Pancreas (tissue), 10 donors: ENCODE data around the gene DGKH. TPM values are rescaled to one million over a fixed set of nuclear protein-coding genes. Genes with fewer than 3 reads are reported as not detected.

Source experiments
- ATAC-seq, 4 donors: fragments of 200-7000 bp; cut with Tn5 transposase; one replicate each; pipeline versions ENCODE4 v1.8.0 to v1.9.1; 2020; ENCODE audit warnings: mild to moderate bottlenecking in 4 of 4, moderate library complexity in 4 of 4
- DNase-seq, 6 donors: peaks; one replicate each; pipeline ENCODE4 v3.0.0-alpha.2; 2020
- FAIRE-seq: peaks from 2 replicates; lab custom pipeline; 2012; peaks lifted over from hg19 to GRCh38; lab: Jason Lieb, UNC
- H3K27ac ChIP-seq, 4 donors: fragments of 200-600 bp; sonication (generic); 1 replicate in 3 of 4; 2 replicates in 1 of 4; pipeline versions ENCODE4 v1.5.0 to v1.8.0; 2020
- H3K27me3 ChIP-seq, 4 donors: fragments of 200-600 bp; one replicate each; pipeline ENCODE4 v1.8.0; 2021
- H3K36me3 ChIP-seq, 3 donors: fragments of 200-600 bp; sonication (generic) in 1 of 3; one replicate each; pipeline versions ENCODE4 v1.5.0 to v1.8.0; 2020 to 2021
- H3K4me1 ChIP-seq, 3 donors: fragments of 200-600 bp; one replicate each; pipeline ENCODE4 v1.8.0; 2021
- H3K4me3 ChIP-seq, 4 donors: fragments of 200-600 bp; sonication (generic) in 2 of 4; one replicate each; pipeline versions ENCODE4 v1.5.0 to v1.8.0; 2020 to 2021
- H3K9me3 ChIP-seq, 4 donors: fragments of 200-600 bp; one replicate each; pipeline ENCODE4 v1.8.0; 2021
- CTCF ChIP-seq, 4 donors: fragments of 200-600 bp; sonication (generic) in 3 of 4; IDR thresholded peaks; one replicate each; pipeline versions ENCODE4 v1.5.0 to v1.8.0; 2021; ENCODE audit warnings: antibody characterized with exemption in 4 of 4
- WGBS, 2 donors: extraction: QIAGEN DNeasy Blood & Tissue Kit; methylation state at CpG; one replicate each; pipeline ENCODE4 v1.1.7; 2013; 5-methylcytosine and 5-hydroxymethylcytosine counted together
- intact Hi-C, 3 donors: fragments of 100-400 bp; cut with DNase I; formaldehyde crosslinking; loops; one replicate each; pipeline versions ENCODE4 v1.11.1 to v1.14.2; 2022
- polyA plus RNA-seq, 2 donors: library from polyadenylated mRNA; stranded (reverse); fragments of 200-250 nt; gene quantifications; one replicate each; pipeline ENCODE4 v1.2.3, GENCODE V29; 2013
- total RNA-seq, 6 donors: library from RNA; stranded (reverse); fragmentation: NEBNext Ultra II Directional in 4 of 6; extraction: Animal tissue kit (Norgen Biotek cat#: 25700) in 4 of 6; gene quantifications; one replicate each; pipeline versions ENCODE4 v1.2.1 to v1.2.4, GENCODE V29; 2021 to 2023
- donor health status: healthy with polysubstance abuse.
- donor health status: DM: no; HTN: no; CAD: no; lungs with moderate emphysema.
- donor health status: DM: no; HTN: no; CAD: no.
- donor health status: control.
- donor health status: control.
- donor health status: Bipolar disorder and iron deficiency.
- donor health status: DM: yes; HTN: yes; CAD: no.
- donor health status: DM: no; HTN: no; CAD: no.
- donor health status: DM: no; HTN: no; CAD: no.
- donor health status: DM: yes; HTN: yes; CAD: no.

The DGKH gene
- total and polyA plus RNA-seq, 8 donors: 0.87 to 5.0 (median 1.6) TPM

DNA sequence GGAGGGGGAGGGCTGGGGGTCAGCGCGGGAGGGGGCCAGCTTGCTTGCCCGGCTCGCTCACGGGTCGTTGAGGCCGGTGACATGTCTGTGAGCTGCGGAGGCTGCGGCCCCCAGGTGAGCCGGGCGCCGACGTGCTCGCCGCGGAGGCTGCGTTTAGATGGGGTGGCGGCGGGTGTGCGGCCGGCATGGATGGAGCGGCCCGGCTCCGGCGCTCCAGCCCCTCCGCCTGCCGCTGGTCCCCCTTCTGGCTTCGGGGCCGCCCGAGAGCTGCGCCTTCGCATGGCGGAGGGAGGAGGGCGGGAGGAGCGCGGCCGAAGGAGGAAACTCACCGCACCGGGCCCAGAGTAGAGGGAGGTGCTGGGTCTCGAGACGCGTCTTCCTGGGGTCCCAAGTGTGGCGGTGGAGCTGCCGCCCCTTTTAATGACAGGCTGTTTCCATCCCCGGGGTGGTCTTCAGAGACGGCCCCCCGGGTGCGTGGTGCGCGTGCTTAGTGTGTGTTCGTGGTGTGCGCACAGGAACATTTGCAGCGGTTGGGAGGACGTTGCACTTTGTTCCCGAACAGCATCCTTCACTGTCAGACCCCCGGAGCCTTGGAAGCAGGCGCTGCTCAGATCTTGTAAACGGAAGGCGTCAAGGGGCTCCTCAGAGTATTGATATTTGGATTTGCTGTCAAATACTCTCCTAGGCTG is 223.8 kb downstream of the DGKH start, which contains the start of gene AKAP11:
TSS of gene AKAP11 (plus strand) at position 38 of the 689 bp plus-strand sequence. CDS start 14,197 bp downstream, outside the sequence.
- FAIRE-seq: no peak
- 0 to 1% methylated on average over 45 to 59 of the region's 59 CpGs for WGBS, 2 donors
- Histone ChIP-seq H3K27ac (peak within 1 kb of the TSS; percentile 51 to 83 (median 70)), H3K4me1 (peaks cover 0 to 7% (median 0%) of the 10 kb centered on the region in 3 donors), H3K36me3 (no peaks in the 10 kb centered on the region), H3K9me3 (no peaks in the 10 kb centered on the region), H3K4me3 (peak within 1 kb of the TSS; percentile 56 to 91 (median 78)), H3K27me3 (no peaks in the 10 kb centered on the region)
- DNase-seq: peak in 4 of 6 donors; percentile 46 to 77 (median 52)
- intact Hi-C loops: no loop called here
- TF ChIP-seq CTCF (IDR thresholded peaks at IDR 0.05): no peak
- ATAC-seq: peak; percentile 48 to 60 (median 49)

DNA sequence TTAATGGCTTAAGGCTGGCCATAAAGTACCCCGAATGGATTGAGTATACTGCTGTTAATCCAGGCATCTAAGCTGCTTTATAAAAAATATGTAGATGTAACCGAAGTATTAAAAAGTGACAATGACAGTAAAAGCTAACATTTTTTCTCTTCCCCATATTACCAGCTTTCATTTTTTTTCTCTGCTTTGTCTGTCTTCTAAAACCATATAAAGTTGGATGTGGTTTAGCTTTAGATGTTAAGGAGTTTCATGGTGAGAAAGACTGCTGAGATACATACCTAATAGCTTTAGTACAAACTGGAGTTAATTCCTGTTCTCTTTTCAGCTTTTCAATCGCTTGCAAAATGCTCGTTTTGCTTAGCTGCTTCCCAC is 224.3 kb downstream of the DGKH start:
- Histone ChIP-seq H3K36me3 (no peaks in the 10 kb centered on the region), H3K27ac (peak overlapping the region in 3 of 4 donors; percentile 51 to 83 (median 82)), H3K9me3 (no peaks in the 10 kb centered on the region), H3K4me1 (peaks cover 0 to 7% (median 0%) of the 10 kb centered on the region in 3 donors), H3K4me3 (peak overlapping the region; percentile 56 to 91 (median 78)), H3K27me3 (no peaks in the 10 kb centered on the region)
- ATAC-seq (no peak), FAIRE-seq (no peak), DNase-seq (no peak)
- intact Hi-C loops: no loop called here
- TF ChIP-seq CTCF (IDR thresholded peaks at IDR 0.05): no peak
- 5 to 15% methylated on average over 4 of the region's 4 CpGs for WGBS, 2 donors

GRCh38 chr13:42274386-42275097 is 226.1 kb downstream of the DGKH start:
- no peak overlapping the region for H3K4me3 ChIP-seq
- H3K27me3 ChIP-seq: no peaks in the 10 kb centered on the region
- FAIRE-seq: no peak
- no peak overlapping the region for H3K27ac ChIP-seq
- WGBS, 2 donors: 88 to 89% methylated on average over 10 of the region's 10 CpGs
- TF ChIP-seq CTCF (IDR thresholded peaks at IDR 0.05): no peak
- peaks cover 0 to 7% (median 5%) of the 10 kb centered on the region in 3 donors for H3K4me1 ChIP-seq
- H3K36me3 ChIP-seq: no peaks in the 10 kb centered on the region
- intact Hi-C loops: no loop called here
- H3K9me3 ChIP-seq: no peaks in the 10 kb centered on the region
- no peak for ATAC-seq
- no peak for DNase-seq

- Histone ChIP-seq H3K27me3 (no peaks in the 10 kb centered on the region), H3K27ac (no peak overlapping the region), H3K4me1 (peaks cover 2 to 7% (median 5%) of the 10 kb centered on the region in 3 donors), H3K4me3 (no peak overlapping the region), H3K36me3 (no peaks in the 10 kb centered on the region), H3K9me3 (no peaks in the 10 kb centered on the region)
- 77 to 84% methylated on average over 2 of the region's 2 CpGs for WGBS, 2 donors
- no peak for FAIRE-seq
- intact Hi-C loops: no loop called here
- TF ChIP-seq CTCF (IDR thresholded peaks at IDR 0.05): no peak
- no peak for DNase-seq
- ATAC-seq: no peak
Measured at GRCh38 chr13:42275098-42275471, 226.6 kb downstream of the DGKH start.
